ENCODE data around the gene NAA16.
"Not testable (repeated sequence)": the region's sequence is repeated elsewhere in the genome, so short reads cannot be mapped to it uniquely, and the experiment has no call there.

Gene NAA16

GRCh38 chr13:41354416-41354815 is 43.3 kb downstream of the NAA16 start:
- no peak overlapping the region for H3K27ac Mint-ChIP-seq

GRCh38 chr13:41356385-41356648 is 45.2 kb downstream of the NAA16 start:
- intact Hi-C loops (cut with micrococcal nuclease), result loop anchor here (10.0 kb wide), 1 partner anchor 758 kb away; no protein-coding TSS in a partner anchor
- H3K27ac Mint-ChIP-seq, result peak overlapping the region; percentile 63
- H3K36me3 Mint-ChIP-seq (ENCODE audit: low read depth), result peaks cover 56% of the 10 kb centered on the region
- H3K4me3 Mint-ChIP-seq, H3K27me3 Mint-ChIP-seq, H3K9me3 Mint-ChIP-seq: not testable (repeated sequence)
- H3K4me1 Mint-ChIP-seq (ENCODE audit: low read depth), result peaks cover 23% of the 10 kb centered on the region

More at GRCh38 chr13:41354416-41354815, 43.3 kb downstream of the NAA16 start:
- H3K4me1 Mint-ChIP-seq (ENCODE audit: low read depth), result peaks cover 19% of the 10 kb centered on the region
- no peaks in the 10 kb centered on the region for H3K27me3 Mint-ChIP-seq
- H3K36me3 Mint-ChIP-seq (ENCODE audit: low read depth), result peaks cover 54% of the 10 kb centered on the region
- intact Hi-C loops (cut with micrococcal nuclease), result loop anchor here (2.0 to 10.0 kb wide), 2 partner anchors 298 to 760 kb away; no protein-coding TSS in a partner anchor
- no peaks in the 10 kb centered on the region for H3K9me3 Mint-ChIP-seq
- H3K4me3 Mint-ChIP-seq, result no peak overlapping the region

GRCh38 chr13:41356786-41357185 is 45.7 kb downstream of the NAA16 start:
- H3K4me1 Mint-ChIP-seq (ENCODE audit: low read depth), result peaks cover 27% of the 10 kb centered on the region
- H3K9me3 Mint-ChIP-seq, result no peaks in the 10 kb centered on the region
- H3K36me3 Mint-ChIP-seq (ENCODE audit: low read depth), result peaks cover 61% of the 10 kb centered on the region
- H3K27ac Mint-ChIP-seq, result peak overlapping the region; percentile 14
- intact Hi-C loops (cut with micrococcal nuclease), result loop anchor here (10.0 kb wide), 1 partner anchor 758 kb away; no protein-coding TSS in a partner anchor
- no peak overlapping the region for H3K4me3 Mint-ChIP-seq
- no peaks in the 10 kb centered on the region for H3K27me3 Mint-ChIP-seq

GRCh38 chr13:41361491-41361890 is 50.4 kb downstream of the NAA16 start:
- Mint-ChIP-seq H3K4me3 (no peak overlapping the region), H3K27ac (no peak overlapping the region), H3K4me1 (ENCODE audit: low read depth) (peaks cover 16% of the 10 kb centered on the region), H3K36me3 (ENCODE audit: low read depth) (peaks cover 88% of the 10 kb centered on the region), H3K27me3 (no peaks in the 10 kb centered on the region), H3K9me3 (no peaks in the 10 kb centered on the region)
- intact Hi-C loops (cut with micrococcal nuclease), result no loop called here

GRCh38 chr13:41364043-41364442 is 53.0 kb downstream of the NAA16 start:
- Mint-ChIP-seq H3K27me3 (no peaks in the 10 kb centered on the region), H3K27ac (no peak overlapping the region), H3K9me3 (no peaks in the 10 kb centered on the region), H3K36me3 (ENCODE audit: low read depth) (peaks cover 88% of the 10 kb centered on the region), H3K4me3 (no peak overlapping the region), H3K4me1 (ENCODE audit: low read depth) (peaks cover 11% of the 10 kb centered on the region)
- intact Hi-C loops (cut with micrococcal nuclease), result no loop called here

- Mint-ChIP-seq H3K4me1 (ENCODE audit: low read depth) (peaks cover 11% of the 10 kb centered on the region), H3K36me3 (ENCODE audit: low read depth) (peaks cover 88% of the 10 kb centered on the region), H3K27ac (no peak overlapping the region), H3K4me3 (no peak overlapping the region), H3K9me3 (no peaks in the 10 kb centered on the region), H3K27me3 (no peaks in the 10 kb centered on the region)
- intact Hi-C loops (cut with micrococcal nuclease), result no loop called here
Measured at GRCh38 chr13:41365631-41366030, 54.6 kb downstream of the NAA16 start.

GRCh38 chr13:41370736-41371135 is 59.7 kb downstream of the NAA16 start:
- Mint-ChIP-seq H3K36me3 (ENCODE audit: low read depth) (peaks cover 83% of the 10 kb centered on the region), H3K27ac (no peak overlapping the region), H3K4me1 (ENCODE audit: low read depth) (no peaks in the 10 kb centered on the region), H3K9me3 (no peaks in the 10 kb centered on the region), H3K4me3 (no peak overlapping the region), H3K27me3 (no peaks in the 10 kb centered on the region)
- intact Hi-C loops (cut with micrococcal nuclease), result no loop called here

- H3K4me3 Mint-ChIP-seq, result no peak overlapping the region
- H3K27ac Mint-ChIP-seq, result no peak overlapping the region
- peaks cover 44% of the 10 kb centered on the region for H3K36me3 Mint-ChIP-seq (ENCODE audit: low read depth)
- intact Hi-C loops (cut with micrococcal nuclease), result no loop called here
- H3K9me3 Mint-ChIP-seq, result no peaks in the 10 kb centered on the region
- H3K4me1 Mint-ChIP-seq (ENCODE audit: low read depth), result peaks cover 6% of the 10 kb centered on the region
- no peaks in the 10 kb centered on the region for H3K27me3 Mint-ChIP-seq
Measured at GRCh38 chr13:41377446-41377845, 66.4 kb downstream of the NAA16 start.

- Mint-ChIP-seq H3K27me3 (no peaks in the 10 kb centered on the region), H3K4me3 (no peak overlapping the region), H3K27ac (peak overlapping the region; percentile 90), H3K9me3 (no peaks in the 10 kb centered on the region), H3K4me1 (ENCODE audit: low read depth) (peaks cover 50% of the 10 kb centered on the region), H3K36me3 (ENCODE audit: low read depth) (peaks cover 5% of the 10 kb centered on the region)
- intact Hi-C loops (cut with micrococcal nuclease), result loop anchor here (10.0 kb wide), 1 partner anchor 272 kb away; no protein-coding TSS in a partner anchor
Measured at GRCh38 chr13:41382431-41382830, 71.4 kb downstream of the NAA16 start.

GRCh38 chr13:41383386-41383785 is 72.3 kb downstream of the NAA16 start:
- no peaks in the 10 kb centered on the region for H3K36me3 Mint-ChIP-seq (ENCODE audit: low read depth)
- H3K4me1 Mint-ChIP-seq (ENCODE audit: low read depth), result peaks cover 50% of the 10 kb centered on the region
- peak overlapping the region; percentile 90 for H3K27ac Mint-ChIP-seq
- intact Hi-C loops (cut with micrococcal nuclease), result loop anchor here (10.0 kb wide), 1 partner anchor 271 kb away; no protein-coding TSS in a partner anchor
- no peaks in the 10 kb centered on the region for H3K9me3 Mint-ChIP-seq
- peak overlapping the region; percentile 28 for H3K4me3 Mint-ChIP-seq
- no peaks in the 10 kb centered on the region for H3K27me3 Mint-ChIP-seq

- no peaks in the 10 kb centered on the region for H3K9me3 Mint-ChIP-seq
- H3K4me1 Mint-ChIP-seq (ENCODE audit: low read depth), result peaks cover 55% of the 10 kb centered on the region
- H3K27me3 Mint-ChIP-seq, result no peaks in the 10 kb centered on the region
- H3K27ac Mint-ChIP-seq, result peak overlapping the region; percentile 90
- intact Hi-C loops (cut with micrococcal nuclease), result loop anchor here (10.0 kb wide), 1 partner anchor 270 kb away; no protein-coding TSS in a partner anchor
- H3K36me3 Mint-ChIP-seq (ENCODE audit: low read depth), result no peaks in the 10 kb centered on the region
- H3K4me3 Mint-ChIP-seq, result no peak overlapping the region
Measured at GRCh38 chr13:41384749-41385503, 73.9 kb downstream of the NAA16 start.

GRCh38 chr13:41386211-41386610 is 75.1 kb downstream of the NAA16 start:
- no peaks in the 10 kb centered on the region for H3K27me3 Mint-ChIP-seq
- H3K4me1 Mint-ChIP-seq (ENCODE audit: low read depth), result peaks cover 55% of the 10 kb centered on the region
- H3K9me3 Mint-ChIP-seq, result no peaks in the 10 kb centered on the region
- intact Hi-C loops (cut with micrococcal nuclease), result loop anchor here (10.0 kb wide), 1 partner anchor 269 kb away; no protein-coding TSS in a partner anchor
- no peak overlapping the region for H3K4me3 Mint-ChIP-seq
- H3K27ac Mint-ChIP-seq, result peak overlapping the region; percentile 50
- no peaks in the 10 kb centered on the region for H3K36me3 Mint-ChIP-seq (ENCODE audit: low read depth)

- no peaks in the 10 kb centered on the region for H3K9me3 Mint-ChIP-seq
- no peak overlapping the region for H3K4me3 Mint-ChIP-seq
- peaks cover 48% of the 10 kb centered on the region for H3K4me1 Mint-ChIP-seq (ENCODE audit: low read depth)
- intact Hi-C loops (cut with micrococcal nuclease), result loop anchor here (10.0 kb wide), 1 partner anchor 267 kb away; no protein-coding TSS in a partner anchor
- H3K27me3 Mint-ChIP-seq, result no peaks in the 10 kb centered on the region
- H3K27ac Mint-ChIP-seq, result no peak overlapping the region
- H3K36me3 Mint-ChIP-seq (ENCODE audit: low read depth), result no peaks in the 10 kb centered on the region
Measured at GRCh38 chr13:41387576-41387975, 76.5 kb downstream of the NAA16 start.

- H3K36me3 Mint-ChIP-seq (ENCODE audit: low read depth), result no peaks in the 10 kb centered on the region
- no peak overlapping the region for H3K4me3 Mint-ChIP-seq
- H3K4me1 Mint-ChIP-seq (ENCODE audit: low read depth), result peaks cover 41% of the 10 kb centered on the region
- intact Hi-C loops (cut with micrococcal nuclease), result loop anchor here (10.0 kb wide), 1 partner anchor 266 kb away; no protein-coding TSS in a partner anchor
- H3K9me3 Mint-ChIP-seq, result peaks cover 2% of the 10 kb centered on the region
- H3K27ac Mint-ChIP-seq, result no peak overlapping the region
- no peaks in the 10 kb centered on the region for H3K27me3 Mint-ChIP-seq
Measured at GRCh38 chr13:41388143-41388881, 77.2 kb downstream of the NAA16 start.

All from dendritic cell treated with granulocyte-macrophage colony-stimulating factor and Interleukin-4, amounts not matched to agents 40 ng/mL and 50 ng/mL, for 4 days (primary cell).